Thyroid gland (tissue), 4 donors: Measurements from ENCODE around the gene CNRIP1.

Source experiments
- POLR2A ChIP-seq, 2 donors: fragments of 450-650 bp; IDR thresholded peaks; one replicate each; pipeline ENCODE4 v1.6.1; 2017; ENCODE audit warnings: antibody characterized with exemption in 2 of 2, mild to moderate bottlenecking in 2 of 2, moderate library complexity in 1 of 2
- TF ChIP-seq, protein P1 (sequence below), 6 experiments: fragments of 200-600 bp in 3 of 6; fragments of 450-650 bp in 3 of 6; sonication (generic) in 3 of 6; IDR thresholded peaks; one replicate each; pipeline ENCODE4 v1.5.1; 2016 to 2019; ENCODE audit warnings: antibody characterized with exemption in 6 of 6, mild to moderate bottlenecking in 2 of 6, inconsistent platforms in 1 of 6, moderate library complexity in 1 of 6

DNA sequence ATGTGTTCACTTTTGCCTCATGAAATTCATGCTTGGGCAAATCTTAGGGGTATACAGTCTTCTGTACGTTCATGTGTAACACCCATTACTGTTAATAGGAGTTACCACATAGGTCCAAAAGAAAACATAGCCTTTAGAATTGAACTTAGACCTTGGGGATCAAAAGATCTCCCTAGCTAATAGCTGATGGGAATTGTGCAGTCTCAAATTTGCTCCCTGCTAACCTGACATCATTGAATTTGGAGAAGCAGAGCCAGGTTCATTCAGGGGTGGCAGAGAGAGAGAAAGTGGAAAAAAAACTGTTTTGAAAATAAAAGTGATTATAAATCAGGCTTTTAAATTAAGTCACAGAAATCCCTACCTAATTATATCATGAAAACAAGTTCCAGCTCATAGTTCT lies 39.4 kb downstream of the CNRIP1 start:
- TF ChIP-seq, protein P1, sequence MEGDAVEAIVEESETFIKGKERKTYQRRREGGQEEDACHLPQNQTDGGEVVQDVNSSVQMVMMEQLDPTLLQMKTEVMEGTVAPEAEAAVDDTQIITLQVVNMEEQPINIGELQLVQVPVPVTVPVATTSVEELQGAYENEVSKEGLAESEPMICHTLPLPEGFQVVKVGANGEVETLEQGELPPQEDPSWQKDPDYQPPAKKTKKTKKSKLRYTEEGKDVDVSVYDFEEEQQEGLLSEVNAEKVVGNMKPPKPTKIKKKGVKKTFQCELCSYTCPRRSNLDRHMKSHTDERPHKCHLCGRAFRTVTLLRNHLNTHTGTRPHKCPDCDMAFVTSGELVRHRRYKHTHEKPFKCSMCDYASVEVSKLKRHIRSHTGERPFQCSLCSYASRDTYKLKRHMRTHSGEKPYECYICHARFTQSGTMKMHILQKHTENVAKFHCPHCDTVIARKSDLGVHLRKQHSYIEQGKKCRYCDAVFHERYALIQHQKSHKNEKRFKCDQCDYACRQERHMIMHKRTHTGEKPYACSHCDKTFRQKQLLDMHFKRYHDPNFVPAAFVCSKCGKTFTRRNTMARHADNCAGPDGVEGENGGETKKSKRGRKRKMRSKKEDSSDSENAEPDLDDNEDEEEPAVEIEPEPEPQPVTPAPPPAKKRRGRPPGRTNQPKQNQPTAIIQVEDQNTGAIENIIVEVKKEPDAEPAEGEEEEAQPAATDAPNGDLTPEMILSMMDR (IDR thresholded peaks at IDR 0.05), result no peak
- no peak for TF ChIP-seq POLR2A (IDR thresholded peaks at IDR 0.05)
